Medulla oblongata (tissue), 1 donor: Measurements from ENCODE around the gene ZC3H7B.

Experiments
- DNase-seq: peaks from one replicate; pipeline ENCODE4 v3.0.0-alpha.2; 2015; ENCODE audit errors: extremely low spot score

The ZC3H7B gene

DNA sequence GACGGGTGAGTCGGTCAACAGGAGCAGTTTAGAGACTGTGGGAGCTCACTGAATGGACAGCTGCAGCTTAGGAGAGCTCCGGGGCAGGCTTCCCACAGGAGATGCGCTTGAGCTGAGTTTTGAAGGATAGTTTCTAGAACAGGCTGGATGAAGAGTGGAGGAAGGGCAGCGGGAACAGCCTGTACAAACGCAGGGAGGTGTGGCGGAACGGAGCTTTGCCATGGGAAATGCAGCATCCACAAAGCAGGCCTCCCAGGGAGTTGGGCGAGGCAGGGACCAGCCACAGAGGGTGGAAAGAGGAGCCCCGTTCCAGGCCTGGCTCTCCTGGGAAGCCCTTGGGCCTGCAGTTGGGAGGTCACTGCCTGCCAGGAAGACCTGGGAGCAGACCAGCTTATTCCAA is 53.7 kb downstream of the ZC3H7B start:
- no peak for DNase-seq

- DNase-seq: no peak
These were observed 54.6 kb downstream of the ZC3H7B start for GRCh38 chr22:41355895-41356294.

DNA sequence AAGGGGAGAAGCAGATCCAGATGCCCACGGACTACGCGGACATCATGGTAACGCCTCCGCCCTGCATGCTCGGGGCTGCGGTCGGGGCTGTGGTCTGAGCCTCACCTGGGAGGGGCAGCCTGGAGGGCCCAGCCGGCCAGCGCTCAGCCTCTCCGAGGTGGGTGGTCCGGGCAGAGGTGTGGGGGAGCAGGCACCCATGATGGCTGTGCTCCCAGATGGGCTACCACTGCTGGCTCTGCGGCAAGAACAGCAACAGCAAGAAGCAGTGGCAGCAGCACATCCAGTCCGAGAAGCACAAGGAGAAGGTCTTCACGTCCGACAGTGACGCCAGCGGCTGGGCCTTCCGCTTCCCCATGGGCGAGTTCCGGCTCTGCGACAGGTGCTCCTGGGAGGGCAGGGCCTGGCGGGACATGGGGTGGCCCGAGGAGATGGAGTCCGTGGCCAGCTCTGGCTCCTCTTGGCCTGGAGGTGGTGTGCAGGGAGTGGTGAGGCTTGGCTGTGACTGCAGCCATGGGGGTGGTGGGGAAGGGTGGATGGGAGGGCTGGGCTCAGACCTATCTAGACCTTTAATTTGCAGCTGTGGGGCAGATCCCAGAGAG is 55.2 kb downstream of the ZC3H7B start:
- no peak for DNase-seq

DNA sequence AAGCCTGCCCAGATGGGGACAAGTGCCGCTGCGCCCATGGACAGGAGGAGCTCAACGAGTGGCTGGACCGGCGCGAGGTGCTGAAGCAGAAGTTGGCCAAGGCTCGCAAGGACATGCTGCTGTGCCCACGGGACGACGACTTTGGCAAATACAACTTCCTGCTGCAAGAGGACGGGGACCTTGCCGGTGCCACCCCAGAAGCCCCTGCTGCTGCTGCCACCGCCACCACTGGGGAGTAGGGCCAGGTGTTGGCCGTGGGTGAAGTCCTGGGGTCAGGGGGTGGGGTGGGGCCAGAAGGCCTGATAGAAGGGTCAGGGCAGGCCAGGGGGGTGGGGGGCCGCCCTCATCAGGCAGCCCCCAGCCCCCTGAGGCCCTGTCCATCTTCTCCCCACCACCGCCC is 55.9 kb downstream of the ZC3H7B start:
- no peak for DNase-seq

- no peak for DNase-seq
These were observed 57.6 kb downstream of the ZC3H7B start for GRCh38 chr22:41358927-41359326.

GRCh38 chr22:41359376-41359775 is 58.1 kb downstream of the ZC3H7B start:
- DNase-seq: no peak

- DNase-seq: no peak
These were observed 58.8 kb downstream of the ZC3H7B start for GRCh38 chr22:41360126-41360525.

DNA sequence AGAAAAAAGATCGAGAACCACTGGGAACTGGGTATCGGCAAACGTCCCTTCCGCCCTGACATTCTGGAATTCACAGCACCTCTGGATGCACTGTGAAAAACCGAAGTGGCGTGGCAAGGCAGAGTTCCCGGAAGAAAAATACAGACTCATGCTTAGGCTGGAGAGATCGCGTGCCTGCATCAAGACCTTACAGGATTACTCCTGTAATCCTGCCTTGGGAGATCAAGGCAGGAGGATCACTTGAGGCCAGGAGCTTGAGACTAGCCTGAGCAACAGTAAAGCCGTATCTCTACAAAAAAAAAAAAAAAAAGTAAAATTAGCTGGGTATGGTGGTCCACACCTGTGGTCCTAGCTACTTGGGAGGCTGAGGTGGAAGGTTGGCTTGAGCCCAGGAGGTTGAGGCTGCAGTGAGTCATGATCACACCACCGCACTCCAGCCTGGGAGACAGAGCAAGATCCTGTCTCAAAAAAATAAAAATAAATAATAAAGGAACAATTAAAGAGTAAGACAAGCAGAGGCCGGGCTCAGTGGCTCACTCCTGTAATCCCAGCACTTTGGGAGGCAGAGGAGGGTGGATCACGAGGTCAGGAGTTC is 60.5 kb downstream of the ZC3H7B start:
- DNase-seq: no peak

GRCh38 chr22:41362615-41363014 is 61.3 kb downstream of the ZC3H7B start:
- no peak for DNase-seq

GRCh38 chr22:41364233-41364632 is 62.9 kb downstream of the ZC3H7B start:
- DNase-seq: no peak

GRCh38 chr22:41364955-41365354 is 63.6 kb downstream of the ZC3H7B start:
- no peak for DNase-seq

- DNase-seq: no peak
These were observed 64.1 kb downstream of the ZC3H7B start for GRCh38 chr22:41365425-41365824.

DNA sequence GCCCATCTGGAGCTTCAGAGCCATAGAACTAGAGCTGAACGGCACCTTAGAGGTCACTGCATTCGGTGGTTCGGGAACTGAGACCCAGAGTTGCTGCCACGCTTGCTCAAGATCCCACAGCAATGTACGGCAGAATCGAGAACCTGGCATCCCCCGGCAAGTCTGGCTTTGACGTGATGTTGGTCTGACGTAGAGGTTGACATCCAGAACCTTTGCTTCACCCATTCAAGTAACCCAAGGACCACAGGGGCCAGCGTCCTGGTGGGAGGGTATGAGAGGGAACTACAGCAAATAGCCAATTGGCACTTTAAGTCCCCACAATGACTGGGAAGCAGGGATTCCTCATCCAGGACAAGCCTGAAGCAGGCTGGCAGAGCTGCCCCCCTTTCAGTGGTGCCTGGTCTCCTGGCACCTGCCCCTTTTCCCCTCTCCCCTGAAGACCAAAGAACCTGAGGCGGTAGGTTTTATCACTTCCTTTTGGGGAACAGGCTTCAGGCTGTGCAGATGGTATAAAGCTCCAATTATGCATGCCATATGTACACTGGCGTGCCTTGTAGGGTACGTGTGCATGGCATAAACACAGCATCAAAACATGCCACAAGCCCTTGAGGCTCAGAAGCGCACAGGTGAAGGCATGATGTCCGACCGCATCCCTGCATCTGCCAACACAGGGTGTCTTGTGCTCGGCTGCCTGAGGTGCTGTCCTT is 65.2 kb downstream of the ZC3H7B start:
- DNase-seq: peak; percentile 28

DNA sequence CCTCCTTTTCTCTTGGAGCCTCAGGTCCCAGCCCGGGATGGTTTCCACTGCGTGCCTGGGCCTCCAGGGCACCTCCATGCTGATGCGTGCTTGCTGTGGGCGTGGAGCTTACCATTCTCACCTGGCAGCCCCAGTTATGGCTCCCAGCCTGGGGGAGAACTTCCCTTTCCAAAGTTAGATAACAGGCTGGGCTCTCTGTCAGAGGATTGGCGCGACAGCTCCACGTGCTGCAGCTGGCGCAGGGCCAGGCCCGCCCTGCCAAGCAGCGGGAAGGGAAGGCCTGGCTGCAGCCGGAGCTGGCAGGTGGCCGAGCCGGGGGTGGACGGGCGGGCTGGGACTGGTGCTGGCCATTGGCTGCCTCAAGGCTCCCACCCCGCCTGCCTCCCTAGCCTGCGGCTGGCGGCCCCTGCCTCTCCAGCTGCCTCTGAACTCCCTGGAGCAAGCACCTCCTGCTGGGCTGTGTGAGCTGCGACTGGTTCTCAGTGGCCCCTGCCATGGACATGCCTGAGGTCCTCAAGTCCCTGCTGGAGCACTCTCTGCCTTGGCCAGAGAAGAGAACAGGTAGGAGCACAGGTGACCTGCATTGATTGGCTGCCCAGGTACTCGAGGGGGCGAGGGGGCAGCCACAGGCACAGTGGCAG is 65.8 kb downstream of the ZC3H7B start:
- peak; percentile 97 for DNase-seq

DNA sequence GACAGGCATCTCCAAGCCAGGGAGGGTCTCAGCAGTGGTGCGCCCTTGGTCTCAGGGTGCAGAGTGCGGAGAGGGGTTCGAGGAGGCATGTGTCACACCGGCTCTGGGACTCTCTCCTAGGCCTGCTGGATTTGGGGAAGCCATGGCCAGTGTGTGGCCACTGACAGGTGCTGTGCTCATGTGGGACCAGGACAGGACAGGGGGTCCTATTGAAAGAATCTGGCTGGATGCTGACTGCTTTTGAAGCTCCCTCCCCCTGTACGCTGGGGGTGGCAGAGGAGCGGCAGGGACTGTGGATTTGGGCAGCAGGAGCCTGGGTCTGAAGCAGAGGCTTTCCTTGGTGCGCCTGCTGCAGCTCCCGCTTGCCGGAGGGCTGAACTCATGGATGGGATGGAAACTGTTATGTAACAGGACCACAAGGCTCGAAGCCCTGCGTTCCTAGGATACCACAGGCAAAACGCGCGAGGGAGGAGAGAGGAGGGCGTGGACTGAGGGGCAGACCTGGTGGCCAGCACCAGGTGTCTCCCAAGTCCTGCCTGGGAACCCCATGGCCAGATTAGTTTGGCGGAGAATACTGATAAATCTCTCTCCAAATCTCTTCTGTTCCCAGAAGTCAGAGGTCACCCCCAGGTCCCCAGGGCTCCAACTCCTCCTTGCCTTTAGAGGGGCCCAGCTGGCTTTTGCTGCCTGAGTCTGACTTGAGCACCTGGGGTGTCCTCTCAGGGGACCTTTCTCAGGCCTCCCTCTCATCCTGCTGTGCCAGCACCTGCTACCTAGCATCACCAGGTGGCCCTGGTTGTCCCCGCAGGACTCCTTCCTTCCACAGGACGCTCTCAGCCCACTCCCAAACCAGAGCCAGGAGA is 66.6 kb downstream of the ZC3H7B start:
- peak; percentile 60 for DNase-seq

DNA sequence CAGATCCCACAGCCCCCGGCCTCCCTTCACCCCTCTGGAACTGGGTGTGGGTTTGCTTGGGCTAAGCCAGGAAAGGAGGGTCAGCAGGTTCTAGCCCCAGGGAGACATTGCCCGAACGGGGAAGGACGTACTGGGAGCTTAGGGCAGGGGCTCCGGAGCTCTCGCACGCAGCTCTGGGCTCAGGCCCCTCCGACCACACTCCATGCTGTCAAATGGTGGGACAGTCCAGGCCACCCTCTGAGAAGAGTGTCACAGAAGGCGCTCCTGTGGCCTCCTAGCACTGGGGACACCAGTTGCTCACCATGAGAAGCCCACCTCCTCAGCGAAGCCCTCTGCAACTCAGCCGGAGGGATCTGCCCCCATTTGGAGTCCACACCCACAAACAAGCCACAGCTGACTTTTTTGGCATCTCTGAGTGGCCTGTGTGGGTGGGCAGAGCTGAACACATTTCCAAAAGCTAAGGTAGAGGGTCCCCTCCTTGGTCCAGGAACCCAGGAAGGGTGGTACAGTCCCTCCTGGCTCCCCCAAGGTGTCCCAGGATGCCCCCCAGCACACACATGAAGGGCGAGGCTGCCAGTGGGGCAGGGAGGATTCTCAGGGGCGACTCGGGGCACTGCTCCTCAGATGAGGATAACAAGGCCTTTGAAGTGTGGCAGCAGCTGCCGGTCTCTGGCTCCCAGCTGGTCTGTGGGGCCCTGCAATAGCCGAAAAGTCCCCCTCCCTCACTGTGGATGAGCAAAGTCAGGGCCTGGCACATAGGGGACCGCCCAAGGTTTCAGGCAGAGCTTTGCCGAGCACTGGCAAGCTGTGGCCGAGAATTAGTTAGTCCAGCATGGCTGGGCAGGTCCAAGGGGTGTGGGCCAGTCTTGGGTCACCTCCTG is 67.5 kb downstream of the ZC3H7B start:
- DNase-seq: peak; percentile 64

DNA sequence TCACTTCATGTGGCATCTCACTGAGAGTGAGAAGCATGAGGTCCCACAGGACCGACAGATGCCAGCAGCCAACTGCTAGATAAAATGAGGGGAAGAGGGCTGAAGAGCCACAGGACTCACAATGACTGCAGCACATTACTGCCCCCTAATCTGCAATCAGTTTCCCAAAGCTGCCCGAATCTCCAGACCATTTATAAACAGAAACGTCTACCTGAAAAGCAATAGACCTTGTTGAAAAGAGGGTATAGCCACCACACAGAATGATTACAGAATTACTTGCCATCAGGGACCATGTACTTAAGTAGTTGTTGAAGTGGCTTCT is 68.1 kb downstream of the ZC3H7B start:
- DNase-seq: peak; percentile 37

- no peak for DNase-seq
These were observed 68.5 kb downstream of the ZC3H7B start for GRCh38 chr22:41369837-41370236.

DNA sequence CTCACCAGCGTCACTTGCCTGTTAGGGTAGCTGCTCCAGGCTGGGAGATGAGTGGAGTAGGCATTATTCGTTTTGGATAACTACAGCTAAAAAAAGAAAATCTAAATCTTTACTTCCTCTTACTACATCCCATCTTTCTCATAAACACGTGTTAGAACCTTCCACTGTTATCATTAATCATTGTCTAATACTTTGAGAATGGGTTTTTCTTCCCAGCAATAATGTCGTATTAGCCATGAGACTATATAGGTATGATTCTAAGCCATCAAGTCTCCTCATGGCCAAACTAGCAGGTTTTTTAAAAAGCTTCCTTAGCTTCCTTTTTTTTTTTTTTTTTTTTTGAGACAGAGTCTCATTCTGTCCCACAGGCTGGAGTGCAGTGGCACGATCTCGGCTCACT is 76.5 kb downstream of the ZC3H7B start:
- no peak for DNase-seq

- no peak for DNase-seq
These were observed 79.6 kb downstream of the ZC3H7B start for GRCh38 chr22:41380993-41381328.
